Measurements from ENCODE around the gene SRGN.

Gene SRGN

DNA sequence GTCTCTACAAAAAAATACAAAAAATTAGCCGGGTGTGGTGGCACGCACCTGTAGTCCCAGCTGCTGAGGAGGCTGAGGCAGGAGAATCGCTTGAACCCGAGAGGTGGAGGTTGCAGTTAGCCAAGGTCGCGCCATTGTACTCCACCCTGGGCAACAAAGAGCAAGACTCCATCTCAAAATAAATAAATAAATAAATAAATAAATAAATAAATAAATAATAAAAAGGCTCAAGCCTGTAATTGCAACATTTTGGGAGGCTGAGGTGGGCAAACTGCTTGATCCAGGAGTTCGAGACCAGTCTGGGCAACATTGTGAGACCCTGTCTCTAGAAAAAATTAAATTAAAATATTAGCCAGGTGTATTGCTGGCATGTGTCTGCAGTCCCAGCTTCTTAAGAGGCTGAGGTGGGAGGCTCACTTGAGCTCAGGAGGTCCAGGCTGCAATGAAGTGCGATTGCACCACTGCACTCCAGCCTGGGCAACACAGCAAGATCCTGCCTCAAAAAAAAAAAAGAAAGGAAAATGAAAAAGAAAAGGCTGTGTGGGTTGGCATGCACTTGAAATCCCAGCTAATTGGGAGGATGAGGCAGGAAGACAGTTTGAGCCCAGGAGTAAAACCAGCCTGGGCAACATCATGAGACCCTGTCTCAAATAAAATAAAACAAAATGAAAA lies 27.6 kb upstream of the SRGN start:
- in situ Hi-C loops (cut with HindIII; ENCODE audit: low sequenced_read_pairs): no loop called here

GRCh38 chr10:69061305-69062161 lies 26.4 kb upstream of the SRGN start:
- in situ Hi-C loops (cut with HindIII; ENCODE audit: low sequenced_read_pairs): no loop called here

GRCh38 chr10:69062901-69063300 lies 25.0 kb upstream of the SRGN start:
- in situ Hi-C loops (cut with HindIII; ENCODE audit: low sequenced_read_pairs): no loop called here

- in situ Hi-C loops (cut with HindIII; ENCODE audit: low sequenced_read_pairs): loop anchor here (5.0 kb wide), 1 partner anchor 58 kb away; no protein-coding TSS in a partner anchor
Observed at GRCh38 chr10:69064762-69065328, 23.1 kb upstream of the SRGN start.

GRCh38 chr10:69065406-69066361 lies 22.2 kb upstream of the SRGN start:
- in situ Hi-C loops (cut with HindIII; ENCODE audit: low sequenced_read_pairs): loop anchor here (5.0 kb wide), 1 partner anchor 58 kb away; no protein-coding TSS in a partner anchor

DNA sequence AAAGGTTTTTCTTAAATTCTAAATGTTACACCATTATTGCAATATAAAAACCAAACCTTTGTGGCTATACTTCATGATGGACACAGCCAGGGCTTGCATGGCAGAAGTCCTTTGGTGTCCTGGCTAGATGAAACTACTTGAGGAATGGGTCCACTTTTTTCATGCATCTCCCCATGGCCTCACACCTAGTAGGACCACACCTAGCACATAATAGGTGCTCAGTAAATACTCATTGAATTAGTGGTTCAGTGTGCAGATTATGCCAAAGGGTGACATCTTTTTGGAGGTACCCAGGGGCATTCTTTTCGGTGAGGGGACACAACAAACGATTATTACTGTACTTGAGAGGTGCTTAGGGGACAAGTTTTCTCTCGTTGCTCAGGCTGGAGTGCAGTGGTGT lies 20.7 kb upstream of the SRGN start:
- in situ Hi-C loops (cut with HindIII; ENCODE audit: low sequenced_read_pairs): loop anchor here (5.0 kb wide), 1 partner anchor 60 kb away; no protein-coding TSS in a partner anchor

DNA sequence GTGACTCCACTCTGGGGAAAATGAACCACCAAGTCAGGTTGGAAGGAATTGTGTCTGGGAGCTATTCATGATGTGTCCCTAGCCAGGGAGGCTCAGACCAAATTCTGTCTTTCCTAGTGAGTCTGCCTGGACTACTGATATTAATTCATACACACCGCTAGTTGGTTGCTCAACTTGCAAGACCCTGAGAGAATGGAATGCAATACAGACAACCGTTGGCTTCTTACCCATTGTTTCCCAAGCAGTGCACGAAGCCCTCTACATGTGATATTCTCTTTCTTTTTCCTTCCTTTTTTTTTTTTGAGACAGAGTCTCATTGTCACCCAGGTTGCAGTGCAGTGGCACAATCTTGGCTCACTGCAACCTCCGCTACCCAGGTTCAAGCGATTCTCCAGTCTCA lies 19.4 kb upstream of the SRGN start:
- in situ Hi-C loops (cut with HindIII; ENCODE audit: low sequenced_read_pairs): loop anchor here (5.0 kb wide), 1 partner anchor 61 kb away; no protein-coding TSS in a partner anchor

- in situ Hi-C loops (cut with HindIII; ENCODE audit: low sequenced_read_pairs): loop anchor here (5.0 kb wide), 1 partner anchor 62 kb away; no protein-coding TSS in a partner anchor
Observed at GRCh38 chr10:69069090-69070042, 18.5 kb upstream of the SRGN start.

- in situ Hi-C loops (cut with HindIII; ENCODE audit: low sequenced_read_pairs): no loop called here
Observed at GRCh38 chr10:69070951-69071350, 17.0 kb upstream of the SRGN start.

DNA sequence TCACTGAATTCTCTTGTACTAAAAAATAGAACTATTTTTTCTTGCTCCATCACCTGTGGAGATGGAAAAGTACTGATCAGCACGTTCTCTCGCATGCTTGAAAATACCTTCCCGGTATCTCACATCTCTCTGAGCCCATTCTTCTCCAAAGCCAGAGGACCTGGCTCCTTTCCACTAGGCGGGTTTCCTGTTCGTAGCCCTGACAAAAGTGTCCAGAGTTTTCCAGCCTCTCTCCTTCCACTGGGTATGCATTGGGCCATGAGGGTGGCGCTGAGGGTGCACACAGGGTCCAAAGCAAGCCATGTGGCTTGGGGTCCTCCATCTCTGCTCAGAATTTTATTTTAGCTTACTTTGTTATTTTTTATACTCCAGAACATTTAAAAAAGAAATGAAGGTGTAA lies 16.3 kb upstream of the SRGN start:
- in situ Hi-C loops (cut with HindIII; ENCODE audit: low sequenced_read_pairs): no loop called here

DNA sequence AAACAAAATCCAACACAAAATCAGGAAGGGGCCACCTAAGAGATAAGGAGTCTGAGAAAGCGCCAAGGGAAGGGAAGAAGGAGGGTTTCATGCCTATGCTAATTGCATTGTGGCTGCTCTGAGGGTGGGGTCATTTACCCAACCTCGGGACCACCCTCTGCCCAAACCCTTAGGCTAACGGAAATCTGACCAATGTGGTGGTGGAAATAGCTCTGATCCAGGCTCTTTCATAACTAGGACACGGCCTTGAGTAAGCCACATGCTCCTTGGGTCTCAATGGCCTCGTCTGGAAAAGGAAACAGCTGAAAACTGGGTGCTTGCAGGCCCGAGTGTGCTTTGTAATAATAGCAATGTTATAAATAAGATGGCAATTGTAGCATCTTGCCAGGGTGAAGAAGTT lies 14.9 kb upstream of the SRGN start:
- in situ Hi-C loops (cut with HindIII; ENCODE audit: low sequenced_read_pairs): no loop called here

GRCh38 chr10:69073736-69074364 lies 14.1 kb upstream of the SRGN start:
- in situ Hi-C loops (cut with HindIII; ENCODE audit: low sequenced_read_pairs): no loop called here

GRCh38 chr10:69074532-69074931 lies 13.4 kb upstream of the SRGN start:
- in situ Hi-C loops (cut with HindIII; ENCODE audit: low sequenced_read_pairs): no loop called here

DNA sequence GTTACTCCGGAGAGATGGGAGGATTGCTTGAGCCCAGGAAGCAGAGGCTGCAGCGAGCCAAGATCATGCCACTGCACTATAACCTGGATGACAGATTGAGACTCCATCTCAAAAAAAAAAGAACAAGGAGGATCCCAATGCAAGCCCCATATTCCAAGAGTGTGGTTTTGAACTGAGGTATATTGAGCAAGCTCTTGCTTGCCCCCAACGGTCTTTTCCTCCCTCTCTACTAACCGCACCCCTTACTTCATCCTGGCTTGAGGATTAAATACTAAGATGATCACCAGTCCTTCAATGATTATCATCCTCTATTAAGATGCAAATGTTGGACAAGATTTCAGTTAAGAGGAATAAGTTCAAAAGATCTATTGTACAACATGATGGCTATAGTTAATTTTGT lies 12.5 kb upstream of the SRGN start:
- in situ Hi-C loops (cut with HindIII; ENCODE audit: low sequenced_read_pairs): no loop called here

DNA sequence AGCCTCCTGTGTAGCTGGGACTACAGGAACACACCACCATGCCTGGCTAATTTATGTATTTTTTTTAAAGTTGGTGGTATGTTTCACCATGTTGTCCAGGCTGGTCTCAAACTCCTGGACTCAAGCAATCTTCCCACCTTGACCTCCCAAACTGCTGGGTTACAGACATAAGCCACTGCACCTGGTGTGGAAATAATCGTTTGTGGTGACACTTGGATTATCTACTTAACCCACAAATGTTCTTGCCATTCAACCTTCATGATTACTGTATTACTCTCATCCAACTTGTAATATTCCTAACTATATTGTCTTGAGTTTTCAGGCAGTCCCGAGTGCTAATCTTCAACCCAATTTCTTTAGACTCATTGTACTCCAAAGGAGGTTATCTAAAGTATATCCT lies 9.6 kb upstream of the SRGN start:
- in situ Hi-C loops (cut with HindIII; ENCODE audit: low sequenced_read_pairs): no loop called here

DNA sequence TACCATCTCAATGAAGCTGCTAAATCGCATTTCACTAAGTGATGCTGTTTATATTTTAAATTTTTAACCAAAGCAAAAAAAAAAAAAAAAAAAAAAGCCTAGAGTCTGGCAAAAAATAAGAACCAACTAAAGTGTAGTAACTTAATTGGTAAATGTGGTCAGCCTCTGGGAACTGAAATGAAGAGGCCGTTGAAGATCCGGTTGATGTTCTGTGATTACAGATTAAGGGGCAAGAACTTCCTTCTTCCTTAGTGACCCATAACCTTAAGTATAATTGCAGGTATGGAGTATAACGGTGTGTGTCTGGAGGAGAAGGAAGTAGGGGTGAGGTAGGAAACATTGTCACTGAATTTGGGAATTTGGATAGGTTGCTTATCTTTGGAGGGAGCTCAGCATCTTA lies 7.7 kb upstream of the SRGN start:
- in situ Hi-C loops (cut with HindIII; ENCODE audit: low sequenced_read_pairs): no loop called here

GRCh38 chr10:69086001-69086509 lies 1.8 kb upstream of the SRGN start:
- in situ Hi-C loops (cut with HindIII; ENCODE audit: low sequenced_read_pairs): no loop called here

GRCh38 chr10:69088471-69088769 lies 517 bp downstream of the SRGN start:
- in situ Hi-C loops (cut with HindIII; ENCODE audit: low sequenced_read_pairs): no loop called here

All from DLD1 (cell line).